H9 (cell line): ENCODE data around the gene TRH. TPM values are rescaled to one million over a fixed set of nuclear protein-coding genes. Genes with fewer than 3 reads are reported as not detected.

Experiments used
- DNase-seq: peaks from one replicate; pipeline ENCODE4 v3.0.0-alpha.2; 2017
- H2AFZ ChIP-seq: one replicate; pipeline ENCODE4 v1.6.1; 2013; ENCODE audit warnings: mild to moderate bottlenecking, low read length, control low read depth, moderate library complexity
- H2AK5ac ChIP-seq: 2 replicates; pipeline ENCODE4 v1.6.1; 2013; ENCODE audit warnings: low read length, control low read depth, mixed read lengths; ENCODE audit not compliant: insufficient read length
- H2BK120ac ChIP-seq: one replicate; pipeline ENCODE4 v1.6.1; 2013; ENCODE audit warnings: low read depth, mild to moderate bottlenecking, low read length, control low read depth, inconsistent platforms; ENCODE audit not compliant: poor library complexity, severe bottlenecking
- H2BK12ac ChIP-seq: 2 replicates; pipeline ENCODE4 v1.6.1; 2013; ENCODE audit warnings: low read length, control low read depth, mixed read lengths, low read depth; ENCODE audit not compliant: insufficient read length
- H2BK15ac ChIP-seq: 2 replicates; pipeline ENCODE4 v1.6.1; 2013; ENCODE audit warnings: low read depth, low read length, control low read depth
- H2BK20ac ChIP-seq: one replicate; pipeline ENCODE4 v1.6.1; 2013; ENCODE audit warnings: low read depth, mild to moderate bottlenecking, low read length, control low read depth, inconsistent platforms; ENCODE audit not compliant: poor library complexity, severe bottlenecking
- H2BK5ac ChIP-seq: 2 replicates; pipeline ENCODE4 v1.6.1; 2013; ENCODE audit warnings: low read length, control low read depth, mixed read lengths; ENCODE audit not compliant: insufficient read length
- H3K14ac ChIP-seq: 2 replicates; pipeline ENCODE4 v1.6.1; 2013; ENCODE audit warnings: low read length, control low read depth; ENCODE audit not compliant: insufficient read depth
- H3K18ac ChIP-seq: 2 replicates; pipeline ENCODE4 v1.6.1; 2013; ENCODE audit warnings: low read depth, mild to moderate bottlenecking, mixed read lengths, low read length, control low read depth; ENCODE audit not compliant: insufficient read length
- H3K23ac ChIP-seq: 2 replicates; pipeline ENCODE4 v1.6.1; 2013; ENCODE audit warnings: low read length, control low read depth, mixed read lengths, low read depth; ENCODE audit not compliant: insufficient read length
- H3K23me2 ChIP-seq: 2 replicates; pipeline ENCODE4 v1.6.1; 2013; ENCODE audit warnings: low read depth, mild to moderate bottlenecking, mixed read lengths, low read length, control low read depth; ENCODE audit not compliant: insufficient read length, poor library complexity, severe bottlenecking
- H3K27ac ChIP-seq: 2 replicates; pipeline ENCODE4 v1.5.1; 2013; ENCODE audit warnings: low read length, control low read depth, mixed read lengths, low read depth; ENCODE audit not compliant: insufficient read length
- H3K27me3 ChIP-seq: 2 replicates; pipeline ENCODE4 v1.6.1; 2013; ENCODE audit warnings: low read length, control low read depth, inconsistent platforms; ENCODE audit not compliant: insufficient read depth
- H3K4ac ChIP-seq: 2 replicates; pipeline ENCODE4 v1.6.1; 2013; ENCODE audit warnings: low read depth, mild to moderate bottlenecking, control low read depth, inconsistent platforms, low read length, moderate library complexity
- H3K4me1 ChIP-seq: 2 replicates; pipeline ENCODE4 v1.6.1; 2013; ENCODE audit warnings: low read length, control low read depth, inconsistent platforms; ENCODE audit not compliant: insufficient read depth
- H3K4me2 ChIP-seq: 2 replicates; pipeline ENCODE4 v1.6.1; 2013; ENCODE audit warnings: low read length, control low read depth, mixed read lengths; ENCODE audit not compliant: insufficient read length, insufficient read depth
- H3K56ac ChIP-seq: 2 replicates; pipeline ENCODE4 v1.6.1; 2013; ENCODE audit warnings: low read depth, mild to moderate bottlenecking, mixed read lengths, low read length, control low read depth; ENCODE audit not compliant: insufficient read length
- H3K79me1 ChIP-seq: 2 replicates; pipeline ENCODE4 v1.6.1; 2013; ENCODE audit warnings: low read depth, mild to moderate bottlenecking, moderate library complexity, low read length, control low read depth, inconsistent platforms; ENCODE audit not compliant: insufficient read depth, poor library complexity, severe bottlenecking
- H3K79me2 ChIP-seq: 2 replicates; pipeline ENCODE4 v1.6.1; 2013; ENCODE audit warnings: low read length, control low read depth, inconsistent platforms; ENCODE audit not compliant: insufficient read depth
- H3K9ac ChIP-seq: 2 replicates; pipeline ENCODE4 v1.6.1; 2013; ENCODE audit warnings: low read length, control low read depth, mixed read lengths; ENCODE audit not compliant: insufficient read length; ENCODE audit errors: extremely low read depth
- H3K9me3 ChIP-seq: one replicate; pipeline ENCODE4 v1.6.1; 2013; ENCODE audit warnings: low read depth, low read length, inconsistent platforms; ENCODE audit not compliant: control insufficient read depth
- H3T11ph ChIP-seq: one replicate; pipeline ENCODE4 v1.6.1; 2013; ENCODE audit warnings: mild to moderate bottlenecking, low read length, control low read depth, inconsistent platforms
- H4K20me1 ChIP-seq: one replicate; pipeline ENCODE4 v1.6.1; 2013; ENCODE audit not compliant: control insufficient read depth, insufficient read length, insufficient read depth
- H4K5ac ChIP-seq: 2 replicates; pipeline ENCODE4 v1.6.1; 2013; ENCODE audit warnings: low read depth, mild to moderate bottlenecking, mixed read lengths, low read length, control low read depth; ENCODE audit not compliant: insufficient read length
- H4K8ac ChIP-seq: replicated peaks from 2 replicates; pipeline ENCODE4 v1.6.1; 2013; ENCODE audit warnings: low read length, control low read depth, mixed read lengths, low read depth; ENCODE audit not compliant: insufficient read length
- H4K91ac ChIP-seq: 2 replicates; pipeline ENCODE4 v1.6.1; 2013; ENCODE audit warnings: low read depth, mild to moderate bottlenecking, moderate library complexity, mixed read lengths, low read length, control low read depth; ENCODE audit not compliant: insufficient read length
- H3K27ac Mint-ChIP-seq, 3 experiments: 2 replicates in 2 of 3; 3 replicates in 1 of 3; pipeline ENCODE4 v1.8.0; 2020 to 2021; ENCODE audit warnings: mixed read lengths in 3 of 3, mild to moderate bottlenecking in 1 of 3, moderate library complexity in 1 of 3
- H3K27me3 Mint-ChIP-seq: 2 replicates; pipeline ENCODE4 v1.8.0; 2021; ENCODE audit warnings: low read depth, mild to moderate bottlenecking, moderate library complexity, mixed read lengths
- H3K36me3 Mint-ChIP-seq, 3 experiments: 2 replicates in 2 of 3; 3 replicates in 1 of 3; pipeline ENCODE4 v1.8.0; 2020 to 2021; ENCODE audit warnings: low read depth in 3 of 3, mixed read lengths in 3 of 3; ENCODE audit not compliant: insufficient read depth in 1 of 3
- H3K4me1 Mint-ChIP-seq, 2 experiments: 2 replicates each; pipeline ENCODE4 v1.8.0; 2020; ENCODE audit warnings: mixed read lengths in 2 of 2
- H3K4me3 Mint-ChIP-seq, 2 experiments: 2 replicates in 1 of 2; 3 replicates in 1 of 2; pipeline ENCODE4 v1.8.0; 2020 to 2021; ENCODE audit warnings: mild to moderate bottlenecking in 2 of 2, mixed read lengths in 2 of 2, moderate library complexity in 1 of 2
- H3K9me3 Mint-ChIP-seq, 2 experiments: 2 replicates in 1 of 2; 3 replicates in 1 of 2; pipeline ENCODE4 v1.8.0; 2020; ENCODE audit warnings: mild to moderate bottlenecking in 2 of 2, mixed read lengths in 2 of 2, moderate library complexity in 1 of 2
- WGBS: extraction: QIAGEN DNeasy Blood & Tissue Kit; methylation state at CpG from one replicate; pipeline ENCODE4 v1.1.7; 2013; ENCODE audit warnings: missing lambda C conversion rate, low lambda C conversion rate, mixed read lengths; ENCODE audit not compliant: insufficient read length; ENCODE audit errors: extremely low coverage; 5-methylcytosine and 5-hydroxymethylcytosine counted together
- total RNA-seq: library from RNA; stranded (reverse); gene quantifications from 2 replicates; pipeline ENCODE4 v1.2.1, GENCODE V29; 2021
- TF ChIP-seq, protein P1 (sequence below): fragments of 200-600 bp; sonication (generic); conservative IDR thresholded peaks from 3 replicates; pipeline ENCODE4 v1.8.0; 2021; ENCODE audit warnings: antibody characterized with exemption, mild to moderate bottlenecking

The TRH gene
- total RNA-seq, 1 experiment from 2014 or later, result not detected

GRCh38 chr3:129943020-129943419 is 31.5 kb upstream of the TRH start:
- H3K4me3 Mint-ChIP-seq, result no peak overlapping the region
- WGBS, result no CpG with 5 or more reads among the region's 3 CpGs
- Histone ChIP-seq H2BK120ac (no peak overlapping the region), H2BK5ac (no peak overlapping the region), H3K9me3 (no peaks in the 10 kb centered on the region), H4K5ac (no peak overlapping the region), H2AFZ (no peak overlapping the region), H3K4ac (no peak overlapping the region), H2BK12ac (no peak overlapping the region), H4K20me1 (no peaks in the 10 kb centered on the region), H3K56ac (no peak overlapping the region), H3K18ac (no peak overlapping the region), H3K23ac (no peak overlapping the region), H4K91ac (no peak overlapping the region), H3T11ph (no peak overlapping the region), H2BK20ac (no peak overlapping the region), H3K27ac (no peak overlapping the region), H3K79me2 (no peaks in the 10 kb centered on the region), H3K9ac (no peak overlapping the region), H3K14ac (no peak overlapping the region), H2BK15ac (no peak overlapping the region), H2AK5ac (no peak overlapping the region), H4K8ac (no peak overlapping the region), H3K79me1 (no peaks in the 10 kb centered on the region), H3K27me3 (no peaks in the 10 kb centered on the region), H3K4me2 (no peak overlapping the region), H3K4me1 (no peaks in the 10 kb centered on the region), H3K23me2 (no peaks in the 10 kb centered on the region)
- H3K4me1 Mint-ChIP-seq, result peaks cover 6 to 7% of the 10 kb centered on the region in 2 experiments
- H3K27ac Mint-ChIP-seq, result no peak overlapping the region
- no peak for DNase-seq
- H3K9me3 Mint-ChIP-seq, result peaks cover 2 to 3% of the 10 kb centered on the region in 2 experiments; a peak in 2 of 5 replicates
- H3K36me3 Mint-ChIP-seq, result peaks cover 0 to 2% (median 0%) of the 10 kb centered on the region in 3 experiments; a peak in 1 of 7 replicates
- H3K27me3 Mint-ChIP-seq, result peaks cover 38% of the 10 kb centered on the region
- TF ChIP-seq, protein P1, sequence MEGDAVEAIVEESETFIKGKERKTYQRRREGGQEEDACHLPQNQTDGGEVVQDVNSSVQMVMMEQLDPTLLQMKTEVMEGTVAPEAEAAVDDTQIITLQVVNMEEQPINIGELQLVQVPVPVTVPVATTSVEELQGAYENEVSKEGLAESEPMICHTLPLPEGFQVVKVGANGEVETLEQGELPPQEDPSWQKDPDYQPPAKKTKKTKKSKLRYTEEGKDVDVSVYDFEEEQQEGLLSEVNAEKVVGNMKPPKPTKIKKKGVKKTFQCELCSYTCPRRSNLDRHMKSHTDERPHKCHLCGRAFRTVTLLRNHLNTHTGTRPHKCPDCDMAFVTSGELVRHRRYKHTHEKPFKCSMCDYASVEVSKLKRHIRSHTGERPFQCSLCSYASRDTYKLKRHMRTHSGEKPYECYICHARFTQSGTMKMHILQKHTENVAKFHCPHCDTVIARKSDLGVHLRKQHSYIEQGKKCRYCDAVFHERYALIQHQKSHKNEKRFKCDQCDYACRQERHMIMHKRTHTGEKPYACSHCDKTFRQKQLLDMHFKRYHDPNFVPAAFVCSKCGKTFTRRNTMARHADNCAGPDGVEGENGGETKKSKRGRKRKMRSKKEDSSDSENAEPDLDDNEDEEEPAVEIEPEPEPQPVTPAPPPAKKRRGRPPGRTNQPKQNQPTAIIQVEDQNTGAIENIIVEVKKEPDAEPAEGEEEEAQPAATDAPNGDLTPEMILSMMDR, result no peak
